Subcutaneous adipose tissue (tissue), 4 donors: Measurements from ENCODE around the gene CDH15. TPM values are rescaled to one million over a fixed set of nuclear protein-coding genes. Genes with fewer than 3 reads are reported as not detected.

Experiments used
- CTCF ChIP-seq: fragments of 450-650 bp; IDR thresholded peaks from one replicate; pipeline ENCODE4 v1.5.1; 2016; ENCODE audit warnings: low read depth, mild to moderate bottlenecking, control low read depth, antibody characterized with exemption, moderate library complexity
- total RNA-seq, 4 donors: library from RNA; depleted of rRNA; stranded (reverse); fragments of >200 nt; gene quantifications; one replicate each; pipeline ENCODE4 v1.1.0, GENCODE V29; 2016

Gene CDH15
- total RNA-seq, 4 donors from 2014 or later, result not detected

DNA sequence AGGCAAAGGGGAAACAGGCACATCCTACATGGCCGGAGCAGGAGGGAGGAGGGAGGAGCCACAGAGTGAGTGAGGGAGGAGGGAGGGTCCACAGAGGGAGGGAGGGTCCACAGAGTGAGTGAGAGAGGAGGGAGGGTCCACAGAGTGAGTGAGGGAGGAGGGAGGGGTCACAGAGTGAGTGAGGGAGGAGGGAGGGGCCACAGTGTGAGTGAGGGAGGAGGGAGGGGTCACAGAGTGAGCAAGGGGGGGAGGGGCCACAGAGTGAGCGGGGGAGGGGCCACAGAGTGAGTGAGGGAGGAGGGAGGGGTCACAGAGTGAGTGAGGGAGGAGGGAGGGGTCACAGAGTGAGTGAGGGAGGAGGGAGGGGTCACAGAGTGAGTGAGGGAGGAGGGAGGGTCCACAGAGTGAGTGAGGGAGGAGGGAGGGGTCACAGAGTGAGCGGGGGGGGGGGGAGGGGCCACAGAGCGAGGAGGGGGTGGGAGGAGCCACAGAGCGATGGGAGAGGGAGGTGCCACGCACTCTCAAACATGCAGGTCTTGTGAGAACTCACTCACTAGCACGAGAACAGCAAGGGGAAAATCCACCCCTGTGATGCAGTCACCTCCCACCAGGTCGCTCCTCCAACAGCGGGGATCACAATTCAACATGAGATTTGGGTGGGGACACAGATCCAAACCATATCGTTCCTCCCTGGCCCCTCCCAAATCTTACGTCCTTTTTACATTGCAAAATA, 24.3 kb upstream of the CDH15 start:
- TF ChIP-seq CTCF, result no peak

DNA sequence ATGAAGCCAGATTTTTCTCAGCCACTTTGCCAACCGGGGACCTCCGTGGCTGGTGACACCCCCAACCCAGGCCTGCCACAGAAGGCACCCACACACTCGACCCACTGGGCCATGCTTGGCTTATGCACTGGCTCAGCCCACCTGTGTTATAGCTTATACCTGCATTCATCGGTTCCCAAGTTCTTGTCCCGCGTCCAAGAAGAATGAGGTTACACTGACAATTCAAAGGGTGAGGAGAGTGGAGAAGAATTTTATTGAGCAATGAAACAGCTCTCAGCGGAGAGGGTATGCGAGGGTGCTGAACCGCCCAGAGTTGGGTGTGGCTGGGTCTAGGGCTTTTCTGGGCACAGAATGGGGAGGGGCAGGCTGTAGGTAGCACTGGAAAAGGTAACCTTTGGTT, 22.2 kb upstream of the CDH15 start:
- no peak for TF ChIP-seq CTCF

- TF ChIP-seq CTCF, result no peak
These were observed 21.3 kb upstream of the CDH15 start for GRCh38 chr16:89150090-89150835.

DNA sequence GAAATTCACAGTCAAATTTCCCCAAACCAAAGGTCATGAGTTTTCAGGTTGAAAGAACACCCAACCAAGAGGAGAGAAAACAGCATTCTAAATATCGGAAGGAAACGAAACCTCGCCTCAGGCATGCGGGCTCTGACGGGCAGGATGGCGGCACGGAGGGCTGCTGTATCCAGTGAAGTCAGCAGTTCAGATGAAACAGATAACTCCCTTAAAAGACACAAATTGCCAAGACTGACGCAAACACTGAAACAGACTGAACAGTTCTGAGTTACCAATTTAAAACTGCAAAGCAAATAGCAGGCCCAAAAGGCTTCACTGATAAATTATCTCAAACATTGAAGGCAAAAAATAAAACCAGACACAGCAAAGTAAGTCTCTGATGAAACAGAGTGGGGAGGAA, 20.6 kb upstream of the CDH15 start:
- no peak for TF ChIP-seq CTCF

DNA sequence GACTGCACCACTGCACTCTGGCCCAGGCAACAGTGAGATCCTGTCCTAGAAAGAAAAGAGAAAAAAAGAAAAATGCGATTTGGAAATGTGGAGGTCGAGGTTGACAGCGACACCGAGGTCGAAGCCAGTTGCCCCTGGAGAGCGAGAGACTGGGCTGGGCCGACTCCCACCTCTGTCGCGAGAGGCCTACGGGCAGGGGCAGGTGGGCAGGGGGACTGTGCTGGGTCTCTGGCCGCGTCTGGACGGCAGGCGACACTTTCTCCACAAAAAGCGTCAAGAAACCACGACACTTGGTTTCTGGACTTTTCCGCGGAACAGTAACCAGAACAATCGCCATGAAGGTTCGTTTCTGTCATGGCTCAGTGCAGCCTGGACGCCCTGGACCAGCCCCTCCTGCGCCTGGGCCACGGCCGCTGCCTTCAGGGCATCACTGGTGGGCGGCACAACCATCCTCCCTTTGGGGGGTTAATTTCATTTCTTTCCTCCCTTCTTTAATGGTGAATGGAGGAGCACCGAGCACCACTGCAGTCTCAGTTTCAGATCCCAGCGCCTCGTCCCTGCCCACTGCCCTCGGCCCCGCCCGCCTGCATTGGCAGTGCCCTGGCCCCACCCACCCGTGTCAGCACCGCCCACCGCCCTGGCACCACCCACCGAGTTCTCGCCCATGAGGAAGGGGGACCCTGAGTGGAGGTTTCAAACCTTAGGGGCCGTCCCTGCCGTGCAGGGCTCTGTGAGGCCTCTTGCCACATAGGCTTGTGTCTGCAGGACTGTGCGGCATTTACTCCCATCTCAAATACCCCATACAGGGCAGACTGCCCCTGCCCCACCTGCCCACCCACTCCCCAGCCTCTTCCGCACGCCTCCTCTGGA, 18.5 kb upstream of the CDH15 start:
- TF ChIP-seq CTCF, result no peak

- TF ChIP-seq CTCF, result no peak
These were observed 17.7 kb upstream of the CDH15 start for GRCh38 chr16:89153848-89154271.
